ENCODE results near the gene INPP5D. TPM values are rescaled to one million over a fixed set of nuclear protein-coding genes. Genes with fewer than 3 reads are reported as not detected.

INPP5D gene
- total and polyA plus RNA-seq, 2 of the 13 experiments (the other 11 are each of a cell fraction or from before 2014, with no cell fraction given), result 16.7 to 18.0 TPM

DNA sequence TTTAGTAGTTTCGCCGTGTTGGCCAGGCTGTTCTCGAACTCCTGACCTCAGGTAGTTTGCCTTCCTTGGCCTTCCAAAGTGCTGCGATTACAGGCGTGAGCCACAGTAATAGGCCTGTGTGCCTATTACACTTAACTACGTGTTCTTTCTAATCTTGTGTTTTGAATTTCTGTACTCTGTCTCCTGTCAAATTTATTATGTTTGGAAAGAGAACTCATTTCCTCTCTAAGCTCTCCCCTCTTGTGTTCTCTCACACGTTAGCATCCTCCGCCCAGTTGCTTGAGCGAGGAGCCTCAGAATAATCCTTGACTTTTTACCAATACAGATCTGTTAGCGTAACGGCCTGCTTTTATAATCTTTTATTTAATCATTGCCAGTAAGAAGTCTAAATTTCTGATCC lies 195.0 kb downstream of the INPP5D start:
- Histone ChIP-seq H3K79me2 (ENCODE audit: insufficient read depth, low read length) (peaks cover 50% of the 10 kb centered on the region), H3K27me3 (ENCODE audit: control insufficient read depth in 1 of 2, insufficient read depth in 2 of 2, low read length in 2 of 2) (no peaks in the 10 kb centered on the region; a peak in 1 of 5 replicates), H3K4me1 (ENCODE audit: insufficient read depth, low read length) (peaks cover 38% of the 10 kb centered on the region), H3K9ac (ENCODE audit: insufficient read depth, low read depth, low read length) (no peak overlapping the region; the same call in 1 of the 2 replicates), H3K4me2 (ENCODE audit: low read depth, low read length) (no peak overlapping the region), H2AFZ (ENCODE audit: low read length) (no peak overlapping the region), H3K27ac (ENCODE audit: extremely low read length, insufficient read depth, low read length) (no peak overlapping the region), H3K9me3 (ENCODE audit: low read length) (no peaks in the 10 kb centered on the region), H4K20me1 (ENCODE audit: insufficient read depth, low read length) (peaks cover 3% of the 10 kb centered on the region; the same call in 1 of the 2 replicates), H3K4me3 (replicated peaks in 1 of 3; ENCODE audit: insufficient read depth in 1 of 3, low read depth in 2 of 3, low read length in 3 of 3) (no peak overlapping the region), H3K36me3 (replicated peaks in 1 of 2; ENCODE audit: control insufficient read depth in 1 of 2, insufficient read depth in 2 of 2, low read length in 2 of 2) (peaks cover 22 to 44% of the 10 kb centered on the region in 2 experiments)
- in situ Hi-C loops (cut with HindIII; ENCODE audit: extremely low pct_ligation_motif_present, low pct_unique_long_range_greater_than_20kb), result no loop called here
- DNase-seq (ENCODE audit: low spot score) (no peak), FAIRE-seq (no peak), ATAC-seq (no peak)
- no TSS peak for BruUV-seq (replicated peaks)
- ChIA-PET CTCF (ENCODE audit: low intra/inter-chr PET ratio, low total read pairs) (no interaction called here), POLR2A (interaction anchor here (1.3 kb wide), 1 partner anchor 191 kb away, joined by 4 read pairs; no protein-coding TSS in a partner anchor)
- 95% methylated on average over 11 of the region's 11 CpGs for WGBS (ENCODE audit: low lambda C conversion rate)
- intact Hi-C loops (cut with micrococcal nuclease; ENCODE audit: unreplicated experiment), result loop anchor here (10.0 kb wide), 1 partner anchor 100 kb away; the partner anchor contains the start of gene DGKD
- TF ChIP-seq ZNF788 (CRISPR knock-in tag; IDR thresholded peaks at IDR 0.05; ENCODE audit: borderline replicate concordance) (no peak), TRIM24 (CRISPR knock-in tag; IDR thresholded peaks at IDR 0.05) (no peak), ZNF260 (CRISPR knock-in tag; IDR thresholded peaks at IDR 0.05; ENCODE audit: borderline replicate concordance, low read depth) (no peak), SIN3B (IDR thresholded peaks at IDR 0.05; ENCODE audit: low read length) (no peak), RXRB (CRISPR knock-in tag; IDR thresholded peaks at IDR 0.05; ENCODE audit: borderline replicate concordance) (no peak)
- TF ChIP-seq, protein P1, sequence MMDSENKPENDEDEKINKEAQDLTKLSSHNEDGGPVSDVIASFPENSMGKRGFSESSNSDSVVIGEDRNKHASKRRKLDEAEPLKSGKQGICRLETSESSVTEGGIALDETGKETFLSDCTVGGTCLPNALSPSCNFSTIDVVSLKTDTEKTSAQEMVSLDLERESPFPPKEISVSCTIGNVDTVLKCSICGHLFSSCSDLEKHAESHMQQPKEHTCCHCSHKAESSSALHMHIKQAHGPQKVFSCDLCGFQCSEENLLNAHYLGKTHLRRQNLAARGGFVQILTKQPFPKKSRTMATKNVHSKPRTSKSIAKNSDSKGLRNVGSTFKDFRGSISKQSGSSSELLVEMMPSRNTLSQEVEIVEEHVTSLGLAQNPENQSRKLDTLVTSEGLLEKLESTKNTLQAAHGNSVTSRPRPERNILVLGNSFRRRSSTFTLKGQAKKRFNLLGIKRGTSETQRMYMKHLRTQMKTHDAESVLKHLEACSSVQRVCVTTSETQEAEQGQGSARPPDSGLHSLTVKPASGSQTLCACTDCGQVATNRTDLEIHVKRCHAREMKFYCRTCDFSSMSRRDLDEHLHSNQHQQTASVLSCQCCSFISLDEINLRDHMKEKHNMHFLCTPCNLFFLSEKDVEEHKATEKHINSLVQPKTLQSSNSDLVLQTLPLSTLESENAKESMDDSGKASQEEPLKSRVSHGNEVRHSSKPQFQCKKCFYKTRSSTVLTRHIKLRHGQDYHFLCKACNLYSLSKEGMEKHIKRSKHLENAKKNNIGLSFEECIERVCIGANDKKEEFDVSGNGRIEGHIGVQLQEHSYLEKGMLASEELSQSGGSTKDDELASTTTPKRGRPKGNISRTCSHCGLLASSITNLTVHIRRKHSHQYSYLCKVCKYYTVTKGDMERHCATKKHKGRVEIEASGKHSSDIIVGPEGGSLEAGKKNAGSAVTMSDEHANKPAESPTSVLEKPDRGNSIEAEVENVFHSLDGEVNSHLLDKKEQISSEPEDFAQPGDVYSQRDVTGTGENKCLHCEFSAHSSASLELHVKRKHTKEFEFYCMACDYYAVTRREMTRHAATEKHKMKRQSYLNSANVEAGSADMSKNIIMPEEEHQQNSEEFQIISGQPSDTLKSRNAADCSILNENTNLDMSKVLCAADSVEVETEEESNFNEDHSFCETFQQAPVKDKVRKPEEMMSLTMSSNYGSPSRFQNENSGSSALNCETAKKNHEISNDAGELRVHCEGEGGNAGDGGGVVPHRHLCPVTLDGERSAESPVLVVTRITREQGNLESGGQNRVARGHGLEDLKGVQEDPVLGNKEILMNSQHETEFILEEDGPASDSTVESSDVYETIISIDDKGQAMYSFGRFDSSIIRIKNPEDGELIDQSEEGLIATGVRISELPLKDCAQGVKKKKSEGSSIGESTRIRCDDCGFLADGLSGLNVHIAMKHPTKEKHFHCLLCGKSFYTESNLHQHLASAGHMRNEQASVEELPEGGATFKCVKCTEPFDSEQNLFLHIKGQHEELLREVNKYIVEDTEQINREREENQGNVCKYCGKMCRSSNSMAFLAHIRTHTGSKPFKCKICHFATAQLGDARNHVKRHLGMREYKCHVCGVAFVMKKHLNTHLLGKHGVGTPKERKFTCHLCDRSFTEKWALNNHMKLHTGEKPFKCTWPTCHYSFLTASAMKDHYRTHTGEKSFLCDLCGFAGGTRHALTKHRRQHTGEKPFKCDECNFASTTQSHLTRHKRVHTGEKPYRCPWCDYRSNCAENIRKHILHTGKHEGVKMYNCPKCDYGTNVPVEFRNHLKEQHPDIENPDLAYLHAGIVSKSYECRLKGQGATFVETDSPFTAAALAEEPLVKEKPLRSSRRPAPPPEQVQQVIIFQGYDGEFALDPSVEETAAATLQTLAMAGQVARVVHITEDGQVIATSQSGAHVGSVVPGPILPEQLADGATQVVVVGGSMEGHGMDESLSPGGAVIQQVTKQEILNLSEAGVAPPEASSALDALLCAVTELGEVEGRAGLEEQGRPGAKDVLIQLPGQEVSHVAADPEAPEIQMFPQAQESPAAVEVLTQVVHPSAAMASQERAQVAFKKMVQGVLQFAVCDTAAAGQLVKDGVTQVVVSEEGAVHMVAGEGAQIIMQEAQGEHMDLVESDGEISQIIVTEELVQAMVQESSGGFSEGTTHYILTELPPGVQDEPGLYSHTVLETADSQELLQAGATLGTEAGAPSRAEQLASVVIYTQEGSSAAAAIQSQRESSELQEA (CRISPR knock-in tag; IDR thresholded peaks at IDR 0.05; ENCODE audit: not compliant biosample characterization), result no peak
- TF ChIP-seq, protein P2, sequence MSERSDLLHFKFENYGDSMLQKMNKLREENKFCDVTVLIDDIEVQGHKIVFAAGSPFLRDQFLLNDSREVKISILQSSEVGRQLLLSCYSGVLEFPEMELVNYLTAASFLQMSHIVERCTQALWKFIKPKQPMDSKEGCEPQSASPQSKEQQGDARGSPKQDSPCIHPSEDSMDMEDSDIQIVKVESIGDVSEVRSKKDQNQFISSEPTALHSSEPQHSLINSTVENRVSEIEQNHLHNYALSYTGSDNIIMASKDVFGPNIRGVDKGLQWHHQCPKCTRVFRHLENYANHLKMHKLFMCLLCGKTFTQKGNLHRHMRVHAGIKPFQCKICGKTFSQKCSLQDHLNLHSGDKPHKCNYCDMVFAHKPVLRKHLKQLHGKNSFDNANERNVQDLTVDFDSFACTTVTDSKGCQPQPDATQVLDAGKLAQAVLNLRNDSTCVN (CRISPR knock-in tag; IDR thresholded peaks at IDR 0.05; ENCODE audit: borderline replicate concordance), result no peak
- TF ChIP-seq, protein P3, sequence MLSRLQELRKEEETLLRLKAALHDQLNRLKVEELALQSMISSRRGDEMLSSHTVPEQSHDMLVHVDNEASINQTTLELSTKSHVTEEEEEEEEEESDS (CRISPR knock-in tag; IDR thresholded peaks at IDR 0.05; ENCODE audit: borderline replicate concordance), result no peak
- TF ChIP-seq, protein P4, sequence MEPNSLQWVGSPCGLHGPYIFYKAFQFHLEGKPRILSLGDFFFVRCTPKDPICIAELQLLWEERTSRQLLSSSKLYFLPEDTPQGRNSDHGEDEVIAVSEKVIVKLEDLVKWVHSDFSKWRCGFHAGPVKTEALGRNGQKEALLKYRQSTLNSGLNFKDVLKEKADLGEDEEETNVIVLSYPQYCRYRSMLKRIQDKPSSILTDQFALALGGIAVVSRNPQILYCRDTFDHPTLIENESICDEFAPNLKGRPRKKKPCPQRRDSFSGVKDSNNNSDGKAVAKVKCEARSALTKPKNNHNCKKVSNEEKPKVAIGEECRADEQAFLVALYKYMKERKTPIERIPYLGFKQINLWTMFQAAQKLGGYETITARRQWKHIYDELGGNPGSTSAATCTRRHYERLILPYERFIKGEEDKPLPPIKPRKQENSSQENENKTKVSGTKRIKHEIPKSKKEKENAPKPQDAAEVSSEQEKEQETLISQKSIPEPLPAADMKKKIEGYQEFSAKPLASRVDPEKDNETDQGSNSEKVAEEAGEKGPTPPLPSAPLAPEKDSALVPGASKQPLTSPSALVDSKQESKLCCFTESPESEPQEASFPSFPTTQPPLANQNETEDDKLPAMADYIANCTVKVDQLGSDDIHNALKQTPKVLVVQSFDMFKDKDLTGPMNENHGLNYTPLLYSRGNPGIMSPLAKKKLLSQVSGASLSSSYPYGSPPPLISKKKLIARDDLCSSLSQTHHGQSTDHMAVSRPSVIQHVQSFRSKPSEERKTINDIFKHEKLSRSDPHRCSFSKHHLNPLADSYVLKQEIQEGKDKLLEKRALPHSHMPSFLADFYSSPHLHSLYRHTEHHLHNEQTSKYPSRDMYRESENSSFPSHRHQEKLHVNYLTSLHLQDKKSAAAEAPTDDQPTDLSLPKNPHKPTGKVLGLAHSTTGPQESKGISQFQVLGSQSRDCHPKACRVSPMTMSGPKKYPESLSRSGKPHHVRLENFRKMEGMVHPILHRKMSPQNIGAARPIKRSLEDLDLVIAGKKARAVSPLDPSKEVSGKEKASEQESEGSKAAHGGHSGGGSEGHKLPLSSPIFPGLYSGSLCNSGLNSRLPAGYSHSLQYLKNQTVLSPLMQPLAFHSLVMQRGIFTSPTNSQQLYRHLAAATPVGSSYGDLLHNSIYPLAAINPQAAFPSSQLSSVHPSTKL (CRISPR knock-in tag; IDR thresholded peaks at IDR 0.05), result no peak
